H9 (cell line): ENCODE data around the gene KLC1. TPM values are rescaled to one million over a fixed set of nuclear protein-coding genes. Genes with fewer than 3 reads are reported as not detected.

Experiments
- DNase-seq: peaks from one replicate; pipeline ENCODE4 v3.0.0-alpha.2; 2017
- H2AFZ ChIP-seq: one replicate; pipeline ENCODE4 v1.6.1; 2013; ENCODE audit warnings: mild to moderate bottlenecking, low read length, control low read depth, moderate library complexity
- H2AK5ac ChIP-seq: 2 replicates; pipeline ENCODE4 v1.6.1; 2013; ENCODE audit warnings: low read length, control low read depth, mixed read lengths; ENCODE audit not compliant: insufficient read length
- H2BK120ac ChIP-seq: one replicate; pipeline ENCODE4 v1.6.1; 2013; ENCODE audit warnings: low read depth, mild to moderate bottlenecking, low read length, control low read depth, inconsistent platforms; ENCODE audit not compliant: poor library complexity, severe bottlenecking
- H2BK12ac ChIP-seq: 2 replicates; pipeline ENCODE4 v1.6.1; 2013; ENCODE audit warnings: low read length, control low read depth, mixed read lengths, low read depth; ENCODE audit not compliant: insufficient read length
- H2BK15ac ChIP-seq: 2 replicates; pipeline ENCODE4 v1.6.1; 2013; ENCODE audit warnings: low read depth, low read length, control low read depth
- H2BK20ac ChIP-seq: one replicate; pipeline ENCODE4 v1.6.1; 2013; ENCODE audit warnings: low read depth, mild to moderate bottlenecking, low read length, control low read depth, inconsistent platforms; ENCODE audit not compliant: poor library complexity, severe bottlenecking
- H2BK5ac ChIP-seq: 2 replicates; pipeline ENCODE4 v1.6.1; 2013; ENCODE audit warnings: low read length, control low read depth, mixed read lengths; ENCODE audit not compliant: insufficient read length
- H3K14ac ChIP-seq: 2 replicates; pipeline ENCODE4 v1.6.1; 2013; ENCODE audit warnings: low read length, control low read depth; ENCODE audit not compliant: insufficient read depth
- H3K18ac ChIP-seq: 2 replicates; pipeline ENCODE4 v1.6.1; 2013; ENCODE audit warnings: low read depth, mild to moderate bottlenecking, mixed read lengths, low read length, control low read depth; ENCODE audit not compliant: insufficient read length
- H3K23ac ChIP-seq: 2 replicates; pipeline ENCODE4 v1.6.1; 2013; ENCODE audit warnings: low read length, control low read depth, mixed read lengths, low read depth; ENCODE audit not compliant: insufficient read length
- H3K23me2 ChIP-seq: 2 replicates; pipeline ENCODE4 v1.6.1; 2013; ENCODE audit warnings: low read depth, mild to moderate bottlenecking, mixed read lengths, low read length, control low read depth; ENCODE audit not compliant: insufficient read length, poor library complexity, severe bottlenecking
- H3K27ac ChIP-seq: 2 replicates; pipeline ENCODE4 v1.5.1; 2013; ENCODE audit warnings: low read length, control low read depth, mixed read lengths, low read depth; ENCODE audit not compliant: insufficient read length
- H3K27me3 ChIP-seq: 2 replicates; pipeline ENCODE4 v1.6.1; 2013; ENCODE audit warnings: low read length, control low read depth, inconsistent platforms; ENCODE audit not compliant: insufficient read depth
- H3K4ac ChIP-seq: 2 replicates; pipeline ENCODE4 v1.6.1; 2013; ENCODE audit warnings: low read depth, mild to moderate bottlenecking, control low read depth, inconsistent platforms, low read length, moderate library complexity
- H3K4me1 ChIP-seq: 2 replicates; pipeline ENCODE4 v1.6.1; 2013; ENCODE audit warnings: low read length, control low read depth, inconsistent platforms; ENCODE audit not compliant: insufficient read depth
- H3K4me2 ChIP-seq: 2 replicates; pipeline ENCODE4 v1.6.1; 2013; ENCODE audit warnings: low read length, control low read depth, mixed read lengths; ENCODE audit not compliant: insufficient read length, insufficient read depth
- H3K56ac ChIP-seq: 2 replicates; pipeline ENCODE4 v1.6.1; 2013; ENCODE audit warnings: low read depth, mild to moderate bottlenecking, mixed read lengths, low read length, control low read depth; ENCODE audit not compliant: insufficient read length
- H3K79me1 ChIP-seq: 2 replicates; pipeline ENCODE4 v1.6.1; 2013; ENCODE audit warnings: low read depth, mild to moderate bottlenecking, moderate library complexity, low read length, control low read depth, inconsistent platforms; ENCODE audit not compliant: insufficient read depth, poor library complexity, severe bottlenecking
- H3K79me2 ChIP-seq: 2 replicates; pipeline ENCODE4 v1.6.1; 2013; ENCODE audit warnings: low read length, control low read depth, inconsistent platforms; ENCODE audit not compliant: insufficient read depth
- H3K9ac ChIP-seq: 2 replicates; pipeline ENCODE4 v1.6.1; 2013; ENCODE audit warnings: low read length, control low read depth, mixed read lengths; ENCODE audit not compliant: insufficient read length; ENCODE audit errors: extremely low read depth
- H3K9me3 ChIP-seq: one replicate; pipeline ENCODE4 v1.6.1; 2013; ENCODE audit warnings: low read depth, low read length, inconsistent platforms; ENCODE audit not compliant: control insufficient read depth
- H3T11ph ChIP-seq: one replicate; pipeline ENCODE4 v1.6.1; 2013; ENCODE audit warnings: mild to moderate bottlenecking, low read length, control low read depth, inconsistent platforms
- H4K20me1 ChIP-seq: one replicate; pipeline ENCODE4 v1.6.1; 2013; ENCODE audit not compliant: control insufficient read depth, insufficient read length, insufficient read depth
- H4K5ac ChIP-seq: 2 replicates; pipeline ENCODE4 v1.6.1; 2013; ENCODE audit warnings: low read depth, mild to moderate bottlenecking, mixed read lengths, low read length, control low read depth; ENCODE audit not compliant: insufficient read length
- H4K8ac ChIP-seq: replicated peaks from 2 replicates; pipeline ENCODE4 v1.6.1; 2013; ENCODE audit warnings: low read length, control low read depth, mixed read lengths, low read depth; ENCODE audit not compliant: insufficient read length
- H4K91ac ChIP-seq: 2 replicates; pipeline ENCODE4 v1.6.1; 2013; ENCODE audit warnings: low read depth, mild to moderate bottlenecking, moderate library complexity, mixed read lengths, low read length, control low read depth; ENCODE audit not compliant: insufficient read length
- H3K27ac Mint-ChIP-seq, 3 experiments: 2 replicates in 2 of 3; 3 replicates in 1 of 3; pipeline ENCODE4 v1.8.0; 2020 to 2021; ENCODE audit warnings: mixed read lengths in 3 of 3, mild to moderate bottlenecking in 1 of 3, moderate library complexity in 1 of 3
- H3K27me3 Mint-ChIP-seq: 2 replicates; pipeline ENCODE4 v1.8.0; 2021; ENCODE audit warnings: low read depth, mild to moderate bottlenecking, moderate library complexity, mixed read lengths
- H3K36me3 Mint-ChIP-seq, 3 experiments: 2 replicates in 2 of 3; 3 replicates in 1 of 3; pipeline ENCODE4 v1.8.0; 2020 to 2021; ENCODE audit warnings: low read depth in 3 of 3, mixed read lengths in 3 of 3; ENCODE audit not compliant: insufficient read depth in 1 of 3
- H3K4me1 Mint-ChIP-seq, 2 experiments: 2 replicates each; pipeline ENCODE4 v1.8.0; 2020; ENCODE audit warnings: mixed read lengths in 2 of 2
- H3K4me3 Mint-ChIP-seq, 2 experiments: 2 replicates in 1 of 2; 3 replicates in 1 of 2; pipeline ENCODE4 v1.8.0; 2020 to 2021; ENCODE audit warnings: mild to moderate bottlenecking in 2 of 2, mixed read lengths in 2 of 2, moderate library complexity in 1 of 2
- H3K9me3 Mint-ChIP-seq, 2 experiments: 2 replicates in 1 of 2; 3 replicates in 1 of 2; pipeline ENCODE4 v1.8.0; 2020; ENCODE audit warnings: mild to moderate bottlenecking in 2 of 2, mixed read lengths in 2 of 2, moderate library complexity in 1 of 2
- CTCF ChIP-seq: fragments of 200-600 bp; sonication (generic); conservative IDR thresholded peaks from 3 replicates; pipeline ENCODE4 v1.8.0; 2021; ENCODE audit warnings: antibody characterized with exemption, mild to moderate bottlenecking
- WGBS: extraction: QIAGEN DNeasy Blood & Tissue Kit; methylation state at CpG from one replicate; pipeline ENCODE4 v1.1.7; 2013; ENCODE audit warnings: missing lambda C conversion rate, low lambda C conversion rate, mixed read lengths; ENCODE audit not compliant: insufficient read length; ENCODE audit errors: extremely low coverage; 5-methylcytosine and 5-hydroxymethylcytosine counted together
- total RNA-seq: library from RNA; stranded (reverse); gene quantifications from 2 replicates; pipeline ENCODE4 v1.2.1, GENCODE V29; 2021

KLC1 gene
- total RNA-seq, 1 experiment from 2014 or later: 143 TPM

GRCh38 chr14:103726474-103726873 is 97.5 kb downstream of the KLC1 start:
- Histone ChIP-seq H3K14ac (no peak overlapping the region), H3K4ac (no peak overlapping the region), H2BK12ac (no peak overlapping the region), H4K91ac (no peak overlapping the region), H2AK5ac (no peak overlapping the region), H3K18ac (no peak overlapping the region), H3K27me3 (no peaks in the 10 kb centered on the region), H4K20me1 (no peaks in the 10 kb centered on the region), H4K8ac (no peak overlapping the region), H3K56ac (no peak overlapping the region), H3K79me1 (peaks cover 7% of the 10 kb centered on the region), H3K4me1 (no peaks in the 10 kb centered on the region), H3K27ac (no peak overlapping the region), H3K9me3 (no peaks in the 10 kb centered on the region), H2AFZ (no peak overlapping the region), H2BK5ac (no peak overlapping the region), H2BK120ac (no peak overlapping the region), H2BK15ac (no peak overlapping the region), H3K4me2 (no peak overlapping the region), H3K79me2 (no peaks in the 10 kb centered on the region), H3K9ac (no peak overlapping the region), H3K23ac (no peak overlapping the region), H4K5ac (no peak overlapping the region), H3T11ph (no peak overlapping the region), H2BK20ac (no peak overlapping the region), H3K23me2 (no peaks in the 10 kb centered on the region)
- 0 out of 4 replicates have a peak, but pooled peaks cover 0 to 2% of the 10 kb centered on the region in 2 experiments for H3K4me1 Mint-ChIP-seq
- H3K36me3 Mint-ChIP-seq: peaks cover 2 to 22% (median 21%) of the 10 kb centered on the region in 3 experiments; a peak in 5 of 7 replicates
- no peaks in the 10 kb centered on the region for H3K27me3 Mint-ChIP-seq
- DNase-seq: no peak
- H3K27ac Mint-ChIP-seq: no peak overlapping the region; a peak in 2 of 7 replicates
- H3K4me3 Mint-ChIP-seq: no peak overlapping the region
- H3K9me3 Mint-ChIP-seq: no peaks in the 10 kb centered on the region
- no CpG with 5 or more reads among the region's 18 CpGs for WGBS
- no peak for TF ChIP-seq CTCF
